Measurements from ENCODE around the gene MED27. TPM values are rescaled to one million over a fixed set of nuclear protein-coding genes. Genes with fewer than 3 reads are reported as not detected.

The MED27 gene
- total RNA-seq, result 19.9 and 28.3 TPM in 2 replicates
- polyA plus RNA-seq (2012), result 34.7 TPM

DNA sequence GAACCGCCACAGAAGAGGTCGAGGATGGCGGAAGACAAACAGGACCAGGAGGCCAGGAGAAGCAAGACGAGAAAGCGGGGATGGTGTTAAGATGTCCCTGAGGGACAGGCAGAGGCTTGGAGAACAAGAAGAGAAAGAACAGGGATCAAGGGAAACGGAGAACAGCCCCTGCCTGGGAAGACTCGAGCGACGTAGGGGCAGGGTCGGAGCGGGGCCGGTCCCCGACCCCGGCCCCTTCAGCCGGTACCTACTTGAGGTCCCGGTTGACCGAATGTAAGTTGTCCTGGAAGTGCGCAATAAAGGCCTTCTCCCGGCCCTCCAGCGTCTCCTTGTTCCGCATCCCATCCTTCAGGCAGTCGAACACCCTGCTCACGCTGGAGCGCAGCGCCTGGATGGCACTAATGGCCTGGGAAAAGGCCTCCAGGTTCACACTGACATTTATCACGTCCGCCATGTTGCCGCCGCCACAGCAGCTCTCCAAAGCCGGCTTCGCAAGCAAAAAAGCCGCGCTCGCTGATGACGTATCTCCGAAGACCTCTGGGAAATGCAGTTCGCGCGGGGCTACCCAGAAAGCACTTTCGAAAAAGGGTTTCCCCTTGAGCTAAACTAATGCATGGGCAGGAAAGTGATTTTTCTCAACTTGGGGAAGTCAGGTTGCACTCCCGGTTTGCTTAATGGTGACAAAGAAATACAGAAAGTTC lies at the start of gene MED27:
TSS of gene MED27 (minus strand) at position 477 of the 701 bp plus-strand sequence. CDS start at position 454, 23 bp downstream.
- peak; percentile 93 for DNase-seq (ENCODE audit: low read depth)

GRCh38 chr9:132127888-132128534 lies 48.3 kb upstream of the MED27 start:
- no peak for DNase-seq (ENCODE audit: low read depth)

DNA sequence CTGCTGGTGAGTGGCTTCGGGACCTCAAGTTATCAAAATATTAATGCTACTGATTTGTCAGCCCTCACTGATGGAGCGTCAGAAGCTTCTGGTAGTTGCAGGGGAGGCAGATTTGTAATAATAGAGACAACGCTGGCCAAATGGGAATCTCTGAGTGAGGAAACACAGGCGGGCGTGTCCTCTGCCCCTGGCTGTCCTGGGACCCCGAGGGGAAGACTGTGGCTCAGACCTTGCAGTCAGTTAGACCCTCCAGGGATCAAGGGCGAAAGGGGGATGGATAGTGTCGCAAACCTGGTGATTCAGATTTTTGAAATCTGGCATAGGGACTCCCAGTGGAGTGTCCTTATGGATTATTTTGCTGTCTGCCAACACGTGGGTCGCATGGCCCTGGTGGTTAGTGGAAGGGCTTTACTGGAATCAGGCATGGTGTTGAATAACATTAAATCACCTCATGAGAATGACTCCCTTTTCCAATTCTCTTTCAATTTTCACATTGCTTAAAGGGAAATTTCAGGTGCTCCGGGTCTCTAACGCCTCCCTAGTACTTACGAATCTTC lies 47.1 kb upstream of the MED27 start:
- DNase-seq (ENCODE audit: low read depth), result no peak

- DNase-seq (ENCODE audit: low read depth), result no peak
Measured at GRCh38 chr9:132125944-132126679, 46.4 kb upstream of the MED27 start.

DNA sequence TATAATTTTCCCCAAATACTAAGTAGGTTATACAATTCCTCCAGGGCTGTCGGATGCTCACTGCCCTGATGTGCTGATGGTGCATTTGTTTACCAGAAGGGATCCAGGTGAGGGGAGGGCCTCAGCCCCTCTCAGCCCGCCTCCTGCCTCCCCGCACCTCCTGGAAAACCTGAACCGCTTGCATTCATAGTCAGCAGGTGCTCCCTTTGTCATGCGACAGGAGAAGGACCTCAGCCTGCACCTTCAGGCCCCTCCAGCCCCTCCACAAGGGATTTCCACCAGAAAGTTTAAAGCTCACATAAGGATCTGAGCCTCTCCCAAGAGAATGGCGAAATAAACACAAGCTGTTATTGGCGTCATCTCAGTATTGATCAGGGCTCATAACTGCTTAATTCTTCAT lies 45.7 kb upstream of the MED27 start:
- DNase-seq (ENCODE audit: low read depth), result no peak

DNA sequence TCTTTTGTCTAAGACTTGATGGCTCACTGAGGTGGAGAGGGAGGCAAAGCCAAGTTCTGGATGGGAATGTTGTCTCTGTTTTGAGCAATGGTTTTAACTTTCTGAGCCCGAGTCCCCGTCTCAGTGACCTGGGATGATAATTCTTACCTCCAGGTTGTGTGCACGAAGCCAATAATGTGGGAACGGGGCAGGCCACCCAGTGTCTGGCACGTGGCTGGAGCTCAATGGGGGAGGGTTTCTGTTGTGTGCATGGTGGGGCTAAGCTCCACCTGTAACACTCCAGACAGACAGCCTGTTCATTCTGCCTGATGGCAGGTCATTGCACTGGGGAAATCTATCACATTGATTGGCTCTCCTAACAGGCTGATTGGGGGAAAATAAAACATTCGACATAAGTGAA lies 45.1 kb upstream of the MED27 start:
- no peak for DNase-seq (ENCODE audit: low read depth)

GRCh38 chr9:132121021-132121420 lies 41.4 kb upstream of the MED27 start:
- no peak for DNase-seq (ENCODE audit: low read depth)

DNA sequence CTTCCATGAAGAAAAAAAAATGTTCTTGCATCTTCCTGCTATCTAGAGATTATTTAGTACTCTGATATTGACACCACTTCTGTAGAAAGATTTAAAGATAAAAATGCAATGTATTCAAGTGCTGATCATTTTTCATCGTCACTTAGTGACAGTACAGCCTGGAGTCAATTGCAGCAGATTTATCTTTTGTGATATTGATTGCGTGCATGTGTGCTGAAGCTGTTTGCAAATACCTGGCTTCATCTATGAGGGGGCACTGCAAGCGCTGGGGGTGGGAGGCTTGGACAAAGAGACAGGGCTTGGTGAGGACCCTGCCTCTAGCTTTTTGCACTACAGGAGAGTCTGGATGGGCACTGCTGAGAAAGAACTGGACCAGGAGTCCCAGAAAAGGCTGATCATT lies 38.0 kb upstream of the MED27 start:
- no peak for DNase-seq (ENCODE audit: low read depth)

DNA sequence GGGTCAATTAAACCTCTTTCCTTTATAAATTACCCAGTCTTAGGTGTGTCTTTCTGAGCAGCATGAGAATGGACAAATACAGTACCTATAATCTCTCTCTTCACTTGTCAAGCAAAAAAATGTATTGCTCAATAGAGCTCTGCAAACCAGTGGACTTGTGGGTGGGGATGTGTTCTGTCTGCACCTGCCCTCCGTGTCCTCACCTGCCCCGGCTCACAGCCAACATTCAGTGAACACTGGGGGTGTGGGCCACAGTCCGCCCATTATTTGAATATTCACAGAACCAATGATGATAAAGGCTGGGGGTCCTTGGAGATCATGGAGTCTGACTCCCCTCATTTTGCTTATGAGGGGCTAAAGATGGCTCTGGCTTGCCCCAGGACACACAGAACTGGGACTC lies 36.9 kb upstream of the MED27 start:
- DNase-seq (ENCODE audit: low read depth), result no peak

DNA sequence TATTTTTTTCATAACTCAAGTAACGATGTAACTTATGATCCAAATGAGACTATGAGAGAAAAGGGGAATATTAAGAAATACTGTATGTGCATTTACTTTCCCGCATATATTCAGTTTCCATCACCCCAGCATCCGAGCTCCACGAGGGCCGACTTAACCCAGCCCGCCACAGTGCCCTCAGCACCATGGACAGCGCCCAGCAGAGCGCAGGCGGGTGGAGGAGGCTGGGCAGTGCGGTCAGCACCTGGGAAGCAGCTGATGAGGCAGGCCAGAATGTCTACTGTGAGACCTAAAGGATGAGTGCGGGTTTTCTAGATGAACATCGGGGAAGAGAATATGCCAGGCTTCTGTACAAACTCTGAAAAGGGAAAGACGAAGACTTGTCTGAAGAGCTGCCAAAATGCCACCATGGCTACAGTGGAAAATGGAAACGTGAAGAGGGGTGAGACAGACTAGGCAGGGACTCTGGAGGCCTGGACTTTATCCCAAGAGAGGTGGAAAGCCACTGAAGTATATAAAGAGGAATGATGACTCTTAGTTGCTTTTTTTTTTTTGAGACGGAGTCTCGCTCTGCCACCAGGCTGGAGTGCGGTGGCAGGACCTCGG lies 34.5 kb upstream of the MED27 start:
- DNase-seq (ENCODE audit: low read depth), result peak; percentile 75

GRCh38 chr9:132109291-132109690 lies 29.6 kb upstream of the MED27 start:
- no peak for DNase-seq (ENCODE audit: low read depth)

- DNase-seq (ENCODE audit: low read depth), result no peak
Measured at GRCh38 chr9:132108728-132109127, 29.1 kb upstream of the MED27 start.

- no peak for DNase-seq (ENCODE audit: low read depth)
Measured at GRCh38 chr9:132099741-132100407, 20.2 kb upstream of the MED27 start.

- DNase-seq (ENCODE audit: low read depth), result no peak
Measured at GRCh38 chr9:132099167-132099566, 19.5 kb upstream of the MED27 start.

DNA sequence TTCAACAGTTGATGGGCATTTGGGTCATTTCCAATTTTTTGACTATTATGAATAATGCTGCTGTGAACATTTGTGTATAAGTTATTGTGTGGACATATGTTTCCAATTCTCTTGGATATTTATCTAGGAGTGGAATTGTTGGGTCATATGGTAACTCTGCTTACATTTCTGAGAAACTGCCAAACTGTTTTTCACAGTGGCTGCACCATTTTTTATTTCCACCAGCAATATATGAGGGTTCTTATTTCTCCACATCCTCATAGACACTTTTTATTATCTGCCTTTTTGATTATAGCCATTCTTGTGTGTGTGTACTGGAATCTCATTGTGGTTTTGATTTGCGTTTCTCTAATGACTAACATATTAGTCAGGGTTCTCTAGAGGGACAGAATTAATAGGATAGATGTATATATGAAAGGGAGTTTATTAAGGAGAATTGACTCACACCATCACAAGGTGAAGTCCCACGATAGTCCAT lies 14.7 kb upstream of the MED27 start:
- no peak for DNase-seq (ENCODE audit: low read depth)

DNA sequence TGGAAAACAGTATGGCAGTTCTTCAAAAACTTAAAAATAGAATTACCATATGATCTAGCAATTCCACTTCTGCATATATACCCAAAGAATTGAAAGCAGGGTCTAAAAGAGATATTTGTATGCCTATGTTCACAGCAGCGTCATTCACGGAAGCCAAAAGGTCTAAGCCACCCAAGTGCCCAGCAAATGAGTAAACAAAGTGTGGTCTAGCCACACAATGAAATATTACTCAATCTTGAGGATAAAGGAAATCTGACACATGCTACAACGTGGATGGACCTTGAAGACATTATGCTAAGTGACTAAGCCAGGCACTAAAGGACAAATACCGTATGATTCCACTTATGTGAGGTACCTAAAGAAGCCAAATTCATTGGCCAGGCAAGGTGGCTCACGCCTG lies 11.1 kb upstream of the MED27 start:
- no peak for DNase-seq (ENCODE audit: low read depth)

DNA sequence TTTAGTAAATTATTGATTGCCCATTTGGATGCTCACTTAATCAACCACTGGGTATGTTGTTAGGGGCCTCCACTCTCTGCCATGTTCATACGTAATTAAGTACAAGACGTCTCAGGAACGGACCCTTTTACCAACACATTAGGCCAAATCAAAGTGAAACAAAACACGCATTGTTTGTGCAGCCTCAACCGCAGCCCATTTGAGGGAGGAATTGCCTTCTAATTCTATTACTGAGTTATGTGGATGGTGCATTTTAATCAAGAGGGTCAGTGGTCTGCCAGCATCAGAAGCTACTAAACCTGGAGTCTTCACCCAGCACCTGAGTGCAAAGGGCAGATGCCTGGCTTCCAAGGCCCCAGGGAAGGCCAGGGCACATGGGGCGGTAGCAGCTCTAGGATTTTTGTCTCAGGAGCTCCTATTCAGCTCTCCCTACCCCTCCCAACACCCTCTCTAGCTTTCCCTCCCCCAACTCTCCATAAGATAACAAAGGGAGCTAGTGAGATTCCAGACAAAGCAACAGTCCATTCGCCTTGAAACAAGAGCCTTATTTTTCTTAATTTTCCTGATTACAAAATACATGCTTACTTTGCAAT lies 7.9 kb upstream of the MED27 start:
- no peak for DNase-seq (ENCODE audit: low read depth)

DNA sequence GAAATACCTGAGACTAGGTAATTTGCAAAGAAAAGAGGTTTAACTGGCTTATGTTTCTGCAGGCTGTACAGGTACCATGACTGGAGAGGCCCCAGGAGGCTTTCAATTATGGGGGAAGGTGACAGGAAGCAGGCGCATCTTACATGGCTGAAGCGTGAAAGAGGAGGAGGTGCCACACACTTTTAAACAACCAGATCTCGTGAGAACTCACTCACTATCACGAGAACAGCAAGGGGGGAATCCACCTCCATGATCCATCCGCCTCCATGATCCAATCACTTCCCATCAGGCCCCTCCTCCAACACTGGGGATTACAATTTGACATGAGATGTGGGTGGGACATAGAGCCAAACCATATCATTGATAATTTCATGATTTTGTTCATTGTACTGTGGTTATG lies 2.5 kb upstream of the MED27 start:
- no peak for DNase-seq (ENCODE audit: low read depth)

DNA sequence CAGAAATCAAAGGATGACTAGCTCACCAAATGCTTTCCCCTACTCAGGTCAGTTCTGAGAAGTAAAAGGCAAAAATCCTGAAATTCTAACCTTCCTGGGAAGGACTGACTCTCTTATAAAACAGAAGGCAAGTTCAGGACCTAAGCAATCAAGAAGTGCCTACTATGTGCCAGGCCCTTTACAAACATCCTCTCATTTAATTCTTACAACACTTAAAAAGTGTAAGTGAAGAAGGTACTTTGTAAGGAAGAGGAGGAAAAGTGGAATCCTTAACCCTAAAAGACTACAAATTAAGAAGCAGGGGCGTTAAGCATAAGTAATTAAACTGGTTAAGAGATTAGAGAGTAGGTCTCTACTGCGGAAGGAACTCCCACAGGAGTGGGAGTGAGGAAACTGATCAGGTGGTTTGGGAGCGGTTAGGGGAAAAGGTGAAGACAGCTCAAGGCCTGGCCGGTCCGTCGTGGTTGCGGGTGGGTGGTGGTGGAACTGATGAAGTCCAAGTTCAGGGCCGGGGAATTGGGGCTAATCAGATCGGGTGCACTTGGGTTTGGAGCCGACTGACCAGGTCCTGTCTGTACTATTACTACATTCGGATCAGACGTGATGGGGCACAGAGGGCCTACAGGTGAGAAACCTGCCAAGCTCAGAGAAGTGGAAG lies 839 bp downstream of the MED27 start:
- DNase-seq (ENCODE audit: low read depth), result no peak

Measured in myocyte (in vitro differentiated cells).